ENCODE data around the gene DLGAP1. TPM values are rescaled to one million over a fixed set of nuclear protein-coding genes. Genes with fewer than 3 reads are reported as not detected.

Gene DLGAP1
- total RNA-seq, 4 donors from 2014 or later, result 0.22 to 1.5 (median 0.56) TPM

GRCh38 chr18:4251873-4252272 is 203.2 kb downstream of the DLGAP1 start:
- no peak for TF ChIP-seq POLR2A (IDR thresholded peaks at IDR 0.05)
- no peak for TF ChIP-seq POLR2AphosphoS5 (IDR thresholded peaks at IDR 0.05)
- WGBS, 2 donors (ENCODE audit: low coverage in 1 of 2), result 77 to 100% methylated on average over 1 to 2 of the region's 3 CpGs
- Histone ChIP-seq H3K4me1 (no peaks in the 10 kb centered on the region), H3K36me3 (no peaks in the 10 kb centered on the region), H3K4me3 (no peak overlapping the region), H3K27me3 (no peaks in the 10 kb centered on the region), H3K9me3 (no peaks in the 10 kb centered on the region), H3K27ac (no peak overlapping the region)
- ATAC-seq, result no peak

- no peak for TF ChIP-seq POLR2A (IDR thresholded peaks at IDR 0.05)
- TF ChIP-seq CTCF (IDR thresholded peaks at IDR 0.05), result no peak
- no peak for TF ChIP-seq EP300 (IDR thresholded peaks at IDR 0.05)
- no peak for TF ChIP-seq POLR2AphosphoS5 (IDR thresholded peaks at IDR 0.05)
- Histone ChIP-seq H3K27ac (no peak overlapping the region), H3K4me1 (no peaks in the 10 kb centered on the region), H3K27me3 (no peaks in the 10 kb centered on the region), H3K4me3 (no peak overlapping the region), H3K9me3 (no peaks in the 10 kb centered on the region), H3K36me3 (no peaks in the 10 kb centered on the region)
- WGBS, 2 donors (ENCODE audit: low coverage in 1 of 2), result 22 to 50% methylated on average over 1 to 2 of the region's 2 CpGs
- no peak for ATAC-seq
These were observed 203.9 kb downstream of the DLGAP1 start for GRCh38 chr18:4251206-4251605.

GRCh38 chr18:4250141-4250540 is 205.0 kb downstream of the DLGAP1 start:
- Histone ChIP-seq H3K27ac (no peak overlapping the region), H3K9me3 (no peaks in the 10 kb centered on the region), H3K4me3 (no peak overlapping the region), H3K4me1 (no peaks in the 10 kb centered on the region), H3K27me3 (no peaks in the 10 kb centered on the region), H3K36me3 (no peaks in the 10 kb centered on the region)
- TF ChIP-seq POLR2AphosphoS5 (IDR thresholded peaks at IDR 0.05), result no peak
- no peak for TF ChIP-seq EP300 (IDR thresholded peaks at IDR 0.05)
- no peak for TF ChIP-seq POLR2A (IDR thresholded peaks at IDR 0.05)
- TF ChIP-seq CTCF (IDR thresholded peaks at IDR 0.05), result no peak
- no peak for ATAC-seq
- WGBS, 2 donors (ENCODE audit: low coverage in 1 of 2), result 57 to 67% methylated on average over 1 to 2 of the region's 2 CpGs

GRCh38 chr18:4248686-4249085 is 206.4 kb downstream of the DLGAP1 start:
- Histone ChIP-seq H3K4me1 (no peaks in the 10 kb centered on the region), H3K36me3 (no peaks in the 10 kb centered on the region), H3K27ac (no peak overlapping the region), H3K9me3 (no peaks in the 10 kb centered on the region), H3K27me3 (no peaks in the 10 kb centered on the region), H3K4me3 (no peak overlapping the region)
- ATAC-seq, result no peak
- no peak for TF ChIP-seq CTCF (IDR thresholded peaks at IDR 0.05)
- no peak for TF ChIP-seq POLR2A (IDR thresholded peaks at IDR 0.05)
- TF ChIP-seq POLR2AphosphoS5 (IDR thresholded peaks at IDR 0.05), result no peak
- TF ChIP-seq EP300 (IDR thresholded peaks at IDR 0.05), result no peak
- 83 to 89% methylated on average over 8 to 10 of the region's 10 CpGs for whole genome bisulfite sequencing, 2 donors (ENCODE audit: low coverage in 1 of 2)

- Histone ChIP-seq H3K4me1 (no peaks in the 10 kb centered on the region), H3K9me3 (no peaks in the 10 kb centered on the region), H3K27me3 (no peaks in the 10 kb centered on the region), H3K36me3 (no peaks in the 10 kb centered on the region), H3K27ac (no peak overlapping the region), H3K4me3 (no peak overlapping the region)
- WGBS, 2 donors (ENCODE audit: low coverage in 1 of 2), result 56 to 83% methylated on average over 4 of the region's 4 CpGs
- TF ChIP-seq POLR2AphosphoS5 (IDR thresholded peaks at IDR 0.05), result no peak
- TF ChIP-seq EP300 (IDR thresholded peaks at IDR 0.05), result no peak
- no peak for ATAC-seq
These were observed 208.7 kb downstream of the DLGAP1 start for GRCh38 chr18:4246374-4246773.

- H3K36me3 ChIP-seq, result no peaks in the 10 kb centered on the region
- no peak for ATAC-seq
- WGBS, 2 donors (ENCODE audit: low coverage in 1 of 2), result 34 to 42% methylated on average over 3 of the region's 3 CpGs
- H3K4me3 ChIP-seq, result no peak overlapping the region
- H3K4me1 ChIP-seq, result no peaks in the 10 kb centered on the region
- H3K27me3 ChIP-seq, result no peaks in the 10 kb centered on the region
- no peaks in the 10 kb centered on the region for H3K9me3 ChIP-seq
- no peak overlapping the region for H3K27ac ChIP-seq
- no peak for TF ChIP-seq EP300 (IDR thresholded peaks at IDR 0.05)
- TF ChIP-seq POLR2AphosphoS5 (IDR thresholded peaks at IDR 0.05), result no peak
- no peak for TF ChIP-seq POLR2A (IDR thresholded peaks at IDR 0.05)
- no peak for TF ChIP-seq CTCF (IDR thresholded peaks at IDR 0.05)
These were observed 209.7 kb downstream of the DLGAP1 start for GRCh38 chr18:4245456-4245855.

Data from gastroesophageal sphincter (tissue), 4 donors.